SK-N-SH (cell line): ENCODE data around the gene LRMDA. TPM values are rescaled to one million over a fixed set of nuclear protein-coding genes. Genes with fewer than 3 reads are reported as not detected.

Experiments used
- CTCF ChIA-PET: fragments of 300-600, 350-600 bp; formaldehyde crosslinking; extraction: SDS; loops from one replicate; lab custom pipeline; 2021; lab: Yijun Ruan, JAX
- POLR2A ChIA-PET: fragments of 350-600 bp; sonication (Branson Sonifier 250); formaldehyde crosslinking; extraction: SDS; loops from one replicate; lab custom pipeline; 2020; ENCODE audit warnings: antibody characterized with exemption, inconsistent platforms; lab: Yijun Ruan, JAX
- DNase-seq: peaks from one replicate; pipeline ENCODE4 v3.0.0; 2012
- H2AFZ ChIP-seq: fragments of 200-600 bp; sonication (generic); 2 replicates; pipeline ENCODE4 v1.8.1; 2016; ENCODE audit warnings: antibody characterized with exemption, mild to moderate bottlenecking, low read depth
- H3F3A ChIP-seq: fragments of 200-600 bp; sonication (generic); replicated peaks from 2 replicates; pipeline ENCODE3; 2016; ENCODE audit warnings: antibody characterized with exemption, mild to moderate bottlenecking; ENCODE audit not compliant: insufficient read depth
- H3K27ac ChIP-seq, 2 experiments: fragments of 200-500 bp in 1 of 2; fragments of 200-600 bp in 1 of 2; sonication (Bioruptor generic) in 1 of 2; sonication (generic), shearing (Covaris generic) in 1 of 2; 2 replicates each; pipeline versions ENCODE4 v1.5.1 to v1.6.1; 2014 to 2016; ENCODE audit warnings: low read depth in 2 of 2, inconsistent platforms in 1 of 2, low read length in 1 of 2, mild to moderate bottlenecking in 1 of 2, mixed read lengths in 1 of 2
- H3K27me3 ChIP-seq: fragments of 200-600 bp; sonication (generic), shearing (Covaris generic); 2 replicates; pipeline ENCODE4 v1.6.1; 2016; ENCODE audit warnings: mixed run types; ENCODE audit not compliant: insufficient read depth
- H3K36me3 ChIP-seq, 2 experiments: fragments of 200-500 bp in 1 of 2; fragments of 200-600 bp in 1 of 2; sonication (Bioruptor generic) in 1 of 2; sonication (generic) in 1 of 2; replicated peaks in 1 of 2; 2 replicates each; pipeline versions ENCODE3 to v1.5.1; 2014 to 2016; ENCODE audit warnings: low read length in 1 of 2, mild to moderate bottlenecking in 1 of 2; ENCODE audit not compliant: insufficient read depth in 2 of 2, control insufficient read depth in 1 of 2
- H3K4me1 ChIP-seq, 2 experiments: fragments of 200-500 bp in 1 of 2; fragments of 200-600 bp in 1 of 2; sonication (Bioruptor generic) in 1 of 2; sonication (generic), shearing (Covaris generic) in 1 of 2; 2 replicates each; pipeline versions ENCODE4 v1.5.1 to v1.6.1; 2014 to 2016; ENCODE audit warnings: low read depth in 1 of 2, low read length in 1 of 2, mixed run types in 1 of 2; ENCODE audit not compliant: insufficient read depth in 2 of 2, control insufficient read depth in 1 of 2
- H3K4me2 ChIP-seq: fragments of 200-600 bp; sonication (generic), shearing (Covaris generic); 2 replicates; pipeline ENCODE4 v1.6.1; 2017; ENCODE audit warnings: mixed run types
- H3K4me3 ChIP-seq, 2 experiments: fragments of 200-500 bp in 1 of 2; fragments of 200-600 bp in 1 of 2; sonication (Bioruptor generic) in 1 of 2; sonication (generic), shearing (Covaris generic) in 1 of 2; 2 replicates each; pipeline versions ENCODE4 v1.5.1 to v1.8.1; 2014 to 2016; ENCODE audit warnings: low read depth in 2 of 2, inconsistent platforms in 1 of 2, low read length in 1 of 2, mild to moderate bottlenecking in 1 of 2, mixed read lengths in 1 of 2, moderate library complexity in 1 of 2
- H3K79me2 ChIP-seq: fragments of 200-600 bp; sonication (generic); 2 replicates; pipeline ENCODE4 v1.8.1; 2017; ENCODE audit warnings: mild to moderate bottlenecking; ENCODE audit not compliant: insufficient read depth
- H3K9ac ChIP-seq: fragments of 200-600 bp; sonication (generic); 2 replicates; pipeline ENCODE4 v1.6.1; 2017; ENCODE audit warnings: mixed run types
- H3K9me2 ChIP-seq: fragments of 200-600 bp; sonication (generic); 2 replicates; pipeline ENCODE4 v1.6.1; 2017; ENCODE audit warnings: mixed run types
- H3K9me3 ChIP-seq: fragments of 200-600 bp; sonication (generic); 2 replicates; pipeline ENCODE4 v1.6.1; 2017; ENCODE audit warnings: mixed run types, mild to moderate bottlenecking, moderate library complexity
- H4K20me1 ChIP-seq: fragments of 200-600 bp; sonication (generic); 2 replicates; pipeline ENCODE4 v1.6.1; 2017; ENCODE audit warnings: mild to moderate bottlenecking, mixed run types; ENCODE audit not compliant: insufficient read depth
- ELF1 ChIP-seq: IDR thresholded peaks from 2 replicates; pipeline ENCODE4 v1.4.0; 2012
- EP300 ChIP-seq, 2 experiments: IDR thresholded peaks; 2 replicates each; pipeline versions ENCODE4 v1.4.0 to v1.6.1; 2012; ENCODE audit warnings: borderline replicate concordance in 1 of 2, low read depth in 1 of 2, low read length in 1 of 2
- EZH2phosphoT487 ChIP-seq: fragments of 200-600 bp; sonication (generic); IDR thresholded peaks from 2 replicates; pipeline ENCODE4 v1.6.1; 2017; ENCODE audit warnings: low read depth, mixed run types, mild to moderate bottlenecking, antibody characterized with exemption, moderate library complexity, borderline replicate concordance
- FOSL2 ChIP-seq: IDR thresholded peaks from 2 replicates; pipeline ENCODE4 v1.4.0; 2012; ENCODE audit warnings: low read depth, mild to moderate bottlenecking, moderate library complexity, borderline replicate concordance
- FOXM1 ChIP-seq: IDR thresholded peaks from 2 replicates; pipeline ENCODE4 v1.4.0; 2012; ENCODE audit warnings: low read depth, mild to moderate bottlenecking
- GABPA ChIP-seq: IDR thresholded peaks from 2 replicates; pipeline ENCODE4 v1.4.0; 2012; ENCODE audit warnings: low read depth, mild to moderate bottlenecking
- JUND ChIP-seq: IDR thresholded peaks from 2 replicates; pipeline ENCODE4 v1.4.0; 2012
- MAX ChIP-seq: IDR thresholded peaks from 2 replicates; pipeline ENCODE4 v1.4.0; 2012; ENCODE audit warnings: low read depth
- MEF2A ChIP-seq: IDR thresholded peaks from 2 replicates; pipeline ENCODE4 v1.4.0; 2012; ENCODE audit warnings: low read depth, borderline replicate concordance
- MXI1 ChIP-seq: IDR thresholded peaks from 2 replicates; pipeline ENCODE4 v1.6.1; 2012; ENCODE audit warnings: mild to moderate bottlenecking, low read depth, low read length, improper control_type of control experiment
- NFIC ChIP-seq: IDR thresholded peaks from 2 replicates; pipeline ENCODE4 v1.4.0; 2012; ENCODE audit warnings: borderline replicate concordance
- PBX3 ChIP-seq: IDR thresholded peaks from 2 replicates; pipeline ENCODE4; 2012
- POLR2AphosphoS5 ChIP-seq: IDR thresholded peaks from 2 replicates; pipeline ENCODE4 v1.6.1; 2012; ENCODE audit warnings: low read depth, low read length
- RAD21 ChIP-seq: IDR thresholded peaks from 2 replicates; pipeline ENCODE4 v1.6.1; 2012; ENCODE audit warnings: mild to moderate bottlenecking, low read length
- REST ChIP-seq: IDR thresholded peaks from 2 replicates; pipeline ENCODE4 v1.6.1; 2012; ENCODE audit warnings: mild to moderate bottlenecking, low read depth, low read length, moderate library complexity
- RFX5 ChIP-seq: IDR thresholded peaks from 2 replicates; pipeline ENCODE4 v1.6.1; 2012; ENCODE audit warnings: mild to moderate bottlenecking, improper control_type of control experiment, low read length
- SMC3 ChIP-seq: IDR thresholded peaks from 2 replicates; pipeline ENCODE4 v1.6.1; 2012; ENCODE audit warnings: low read depth, low read length, improper control_type of control experiment
- TCF12 ChIP-seq: IDR thresholded peaks from 2 replicates; pipeline ENCODE4 v1.4.0; 2012
- YY1 ChIP-seq: IDR thresholded peaks from 2 replicates; pipeline ENCODE4 v1.4.0; 2012; ENCODE audit warnings: low read depth, mild to moderate bottlenecking
- ZBTB33 ChIP-seq: IDR thresholded peaks from 2 replicates; pipeline ENCODE4 v1.4.0; 2012; ENCODE audit warnings: low read depth, borderline replicate concordance
- WGBS: methylation state at CpG from one replicate; pipeline ENCODE4 v1.1.6; 2017; ENCODE audit warnings: low lambda C conversion rate; 5-methylcytosine and 5-hydroxymethylcytosine counted together
- polyA plus RNA-seq, 3 experiments: library from polyadenylated mRNA; depleted of rRNA; stranded (reverse); fragments of >200 nt; gene quantifications; 2 replicates each; pipeline ENCODE4 v1.2.3, GENCODE V29; 2012

LRMDA gene
- polyA plus RNA-seq, 1 of the 3 experiments (the other 2 are of a cell fraction) = 0.95 TPM

- DNase-seq = no peak
- no peak overlapping the region for H3K4me2 ChIP-seq
- H3F3A ChIP-seq = no peaks in the 10 kb centered on the region
- H3K79me2 ChIP-seq = no peaks in the 10 kb centered on the region
- H3K4me1 ChIP-seq = no peaks in the 10 kb centered on the region
- WGBS = 81% methylated on average over 4 of the region's 4 CpGs
- H3K36me3 ChIP-seq = no peaks in the 10 kb centered on the region
- peak overlapping the region in 1 of 2 experiments; percentile 9; a peak in 1 of 4 replicates for H3K27ac ChIP-seq
- no peaks in the 10 kb centered on the region for H3K9me3 ChIP-seq
- no peaks in the 10 kb centered on the region for H4K20me1 ChIP-seq
- CTCF ChIA-PET = interaction anchor here (0.7 kb wide), 1 partner anchor 64 kb away, joined by 3 read pairs; no protein-coding TSS in a partner anchor
- no peak overlapping the region for H3K4me3 ChIP-seq
- H2AFZ ChIP-seq = no peak overlapping the region
- H3K9me2 ChIP-seq = no peaks in the 10 kb centered on the region
- H3K27me3 ChIP-seq = no peaks in the 10 kb centered on the region
- no peak overlapping the region for H3K9ac ChIP-seq
- TF ChIP-seq SMC3 (peak; percentile 22; the same call in 1 of the 2 replicates), TCF12 (no peak), RAD21 (peak; percentile 45), FOXM1 (no peak), MEF2A (no peak), GABPA (no peak), YY1 (no peak)
- POLR2A ChIA-PET = interaction anchor here (0.9 kb wide), 1 partner anchor 11 kb away, joined by 3 read pairs; no protein-coding TSS in a partner anchor
Measured at GRCh38 chr10:76422769-76423168, 991.3 kb downstream of the LRMDA start.

- no peak for DNase-seq
- Histone ChIP-seq H3K27me3 (no peaks in the 10 kb centered on the region), H3K9me2 (no peaks in the 10 kb centered on the region), H3K4me2 (no peak overlapping the region), H3F3A (peaks cover 10% of the 10 kb centered on the region), H3K4me3 (no peak overlapping the region), H3K79me2 (no peaks in the 10 kb centered on the region), H4K20me1 (no peaks in the 10 kb centered on the region), H3K36me3 (no peaks in the 10 kb centered on the region), H3K27ac (peak overlapping the region in 1 of 2 experiments; percentile 96; a peak in 2 of 4 replicates), H3K9ac (no peak overlapping the region), H3K4me1 (peaks cover 29 to 36% of the 10 kb centered on the region in 2 experiments), H2AFZ (peak overlapping the region; percentile 4; the same call in 1 of the 2 replicates), H3K9me3 (no peaks in the 10 kb centered on the region)
- POLR2A ChIA-PET = no interaction called here
- CTCF ChIA-PET = interaction anchor here (1.1 kb wide), 1 partner anchor 13 kb away, joined by 3 read pairs; no protein-coding TSS in a partner anchor
- 51% methylated on average over 4 of the region's 4 CpGs for WGBS
- TF ChIP-seq EZH2phosphoT487 (no peak), FOSL2 (peak; percentile 89), RFX5 (no peak), TCF12 (peak; percentile 77), GABPA (no peak), MXI1 (no peak), EP300 (IDR thresholded peaks at IDR 0.05; ENCODE audit: borderline replicate concordance in 1 of 2, low read depth in 1 of 2, low read length in 1 of 2) (peak in 1 of 2 experiments; percentile 66; a peak in 1 of 4 replicates), ELF1 (0 out of 2 replicates have a peak, but pooled peaks have one; percentile 5), MAX (peak; percentile 98), POLR2AphosphoS5 (peak; percentile 23; the same call in 1 of the 2 replicates), PBX3 (peak; percentile 42), ZBTB33 (0 out of 2 replicates have a peak, but pooled peaks have one; percentile 14), NFIC (peak; percentile 85), JUND (peak; percentile 87), RAD21 (no peak), REST (no peak)
Measured at GRCh38 chr10:76428551-76429367, 997.3 kb downstream of the LRMDA start.
